SK-N-SH (cell line): ENCODE results near the gene LCN2. TPM values are rescaled to one million over a fixed set of nuclear protein-coding genes. Genes with fewer than 3 reads are reported as not detected.

Experiments
- CTCF ChIA-PET: fragments of 300-600, 350-600 bp; formaldehyde crosslinking; extraction: SDS; loops from one replicate; lab custom pipeline; 2021; lab: Yijun Ruan, JAX
- POLR2A ChIA-PET: fragments of 350-600 bp; sonication (Branson Sonifier 250); formaldehyde crosslinking; extraction: SDS; loops from one replicate; lab custom pipeline; 2020; ENCODE audit warnings: antibody characterized with exemption, inconsistent platforms; lab: Yijun Ruan, JAX
- DNase-seq: peaks from one replicate; pipeline ENCODE4 v3.0.0; 2012
- H2AFZ ChIP-seq: fragments of 200-600 bp; sonication (generic); 2 replicates; pipeline ENCODE4 v1.8.1; 2016; ENCODE audit warnings: antibody characterized with exemption, mild to moderate bottlenecking, low read depth
- H3F3A ChIP-seq: fragments of 200-600 bp; sonication (generic); replicated peaks from 2 replicates; pipeline ENCODE3; 2016; ENCODE audit warnings: antibody characterized with exemption, mild to moderate bottlenecking; ENCODE audit not compliant: insufficient read depth
- H3K27ac ChIP-seq, 2 experiments: fragments of 200-500 bp in 1 of 2; fragments of 200-600 bp in 1 of 2; sonication (Bioruptor generic) in 1 of 2; sonication (generic), shearing (Covaris generic) in 1 of 2; 2 replicates each; pipeline versions ENCODE4 v1.5.1 to v1.6.1; 2014 to 2016; ENCODE audit warnings: low read depth in 2 of 2, inconsistent platforms in 1 of 2, low read length in 1 of 2, mild to moderate bottlenecking in 1 of 2, mixed read lengths in 1 of 2
- H3K27me3 ChIP-seq: fragments of 200-600 bp; sonication (generic), shearing (Covaris generic); 2 replicates; pipeline ENCODE4 v1.6.1; 2016; ENCODE audit warnings: mixed run types; ENCODE audit not compliant: insufficient read depth
- H3K36me3 ChIP-seq, 2 experiments: fragments of 200-500 bp in 1 of 2; fragments of 200-600 bp in 1 of 2; sonication (Bioruptor generic) in 1 of 2; sonication (generic) in 1 of 2; replicated peaks in 1 of 2; 2 replicates each; pipeline versions ENCODE3 to v1.5.1; 2014 to 2016; ENCODE audit warnings: low read length in 1 of 2, mild to moderate bottlenecking in 1 of 2; ENCODE audit not compliant: insufficient read depth in 2 of 2, control insufficient read depth in 1 of 2
- H3K4me1 ChIP-seq, 2 experiments: fragments of 200-500 bp in 1 of 2; fragments of 200-600 bp in 1 of 2; sonication (Bioruptor generic) in 1 of 2; sonication (generic), shearing (Covaris generic) in 1 of 2; 2 replicates each; pipeline versions ENCODE4 v1.5.1 to v1.6.1; 2014 to 2016; ENCODE audit warnings: low read depth in 1 of 2, low read length in 1 of 2, mixed run types in 1 of 2; ENCODE audit not compliant: insufficient read depth in 2 of 2, control insufficient read depth in 1 of 2
- H3K4me2 ChIP-seq: fragments of 200-600 bp; sonication (generic), shearing (Covaris generic); 2 replicates; pipeline ENCODE4 v1.6.1; 2017; ENCODE audit warnings: mixed run types
- H3K4me3 ChIP-seq, 2 experiments: fragments of 200-500 bp in 1 of 2; fragments of 200-600 bp in 1 of 2; sonication (Bioruptor generic) in 1 of 2; sonication (generic), shearing (Covaris generic) in 1 of 2; 2 replicates each; pipeline versions ENCODE4 v1.5.1 to v1.8.1; 2014 to 2016; ENCODE audit warnings: low read depth in 2 of 2, inconsistent platforms in 1 of 2, low read length in 1 of 2, mild to moderate bottlenecking in 1 of 2, mixed read lengths in 1 of 2, moderate library complexity in 1 of 2
- H3K79me2 ChIP-seq: fragments of 200-600 bp; sonication (generic); 2 replicates; pipeline ENCODE4 v1.8.1; 2017; ENCODE audit warnings: mild to moderate bottlenecking; ENCODE audit not compliant: insufficient read depth
- H3K9ac ChIP-seq: fragments of 200-600 bp; sonication (generic); 2 replicates; pipeline ENCODE4 v1.6.1; 2017; ENCODE audit warnings: mixed run types
- H3K9me2 ChIP-seq: fragments of 200-600 bp; sonication (generic); 2 replicates; pipeline ENCODE4 v1.6.1; 2017; ENCODE audit warnings: mixed run types
- H3K9me3 ChIP-seq: fragments of 200-600 bp; sonication (generic); 2 replicates; pipeline ENCODE4 v1.6.1; 2017; ENCODE audit warnings: mixed run types, mild to moderate bottlenecking, moderate library complexity
- H4K20me1 ChIP-seq: fragments of 200-600 bp; sonication (generic); 2 replicates; pipeline ENCODE4 v1.6.1; 2017; ENCODE audit warnings: mild to moderate bottlenecking, mixed run types; ENCODE audit not compliant: insufficient read depth
- EP300 ChIP-seq, 2 experiments: IDR thresholded peaks; 2 replicates each; pipeline versions ENCODE4 v1.4.0 to v1.6.1; 2012; ENCODE audit warnings: borderline replicate concordance in 1 of 2, low read depth in 1 of 2, low read length in 1 of 2
- GATA2 ChIP-seq: sonication (generic); formaldehyde crosslinking; IDR thresholded peaks from 2 replicates; pipeline ENCODE4 v1.5.0; 2020; ENCODE audit warnings: mild to moderate bottlenecking, missing genetic modification reagents
- RCOR1 ChIP-seq: fragments of 150-350 bp; IDR thresholded peaks from 2 replicates; pipeline ENCODE4 v1.6.1; 2017; ENCODE audit warnings: antibody characterized with exemption, low read length
- RXRA ChIP-seq: IDR thresholded peaks from 2 replicates; pipeline ENCODE4 v1.4.0; 2012; ENCODE audit warnings: low read depth, mild to moderate bottlenecking, borderline replicate concordance
- SMC3 ChIP-seq: IDR thresholded peaks from 2 replicates; pipeline ENCODE4 v1.6.1; 2012; ENCODE audit warnings: low read depth, low read length, improper control_type of control experiment
- TCF12 ChIP-seq: IDR thresholded peaks from 2 replicates; pipeline ENCODE4 v1.4.0; 2012
- YY1 ChIP-seq: IDR thresholded peaks from 2 replicates; pipeline ENCODE4 v1.4.0; 2012; ENCODE audit warnings: low read depth, mild to moderate bottlenecking
- WGBS: methylation state at CpG from one replicate; pipeline ENCODE4 v1.1.6; 2017; ENCODE audit warnings: low lambda C conversion rate; 5-methylcytosine and 5-hydroxymethylcytosine counted together
- polyA plus RNA-seq, 3 experiments: library from polyadenylated mRNA; depleted of rRNA; stranded (reverse); fragments of >200 nt; gene quantifications; 2 replicates each; pipeline ENCODE4 v1.2.3, GENCODE V29; 2012
- TF ChIP-seq, protein P1 (sequence below): fragments of 200-600 bp; sonication (generic); IDR thresholded peaks from 2 replicates; pipeline ENCODE4 v1.6.1; 2017; ENCODE audit warnings: antibody characterized with exemption, mild to moderate bottlenecking, moderate library complexity
- TF ChIP-seq, protein P2 (sequence below): fragments of 150-350 bp; IDR thresholded peaks from 2 replicates; pipeline ENCODE4 v1.6.1; 2016; ENCODE audit warnings: mild to moderate bottlenecking, low read depth, low read length
- TF ChIP-seq, protein P3 (sequence below): IDR thresholded peaks from 2 replicates; pipeline ENCODE4 v1.4.0; 2012; ENCODE audit warnings: low read depth

The LCN2 gene
- polyA plus RNA-seq, 1 of the 3 experiments (the other 2 are of a cell fraction), result not detected

- TF ChIP-seq EP300 (IDR thresholded peaks at IDR 0.05; ENCODE audit: borderline replicate concordance in 1 of 2, low read depth in 1 of 2, low read length in 1 of 2), result no peak
- TF ChIP-seq, protein P1, sequence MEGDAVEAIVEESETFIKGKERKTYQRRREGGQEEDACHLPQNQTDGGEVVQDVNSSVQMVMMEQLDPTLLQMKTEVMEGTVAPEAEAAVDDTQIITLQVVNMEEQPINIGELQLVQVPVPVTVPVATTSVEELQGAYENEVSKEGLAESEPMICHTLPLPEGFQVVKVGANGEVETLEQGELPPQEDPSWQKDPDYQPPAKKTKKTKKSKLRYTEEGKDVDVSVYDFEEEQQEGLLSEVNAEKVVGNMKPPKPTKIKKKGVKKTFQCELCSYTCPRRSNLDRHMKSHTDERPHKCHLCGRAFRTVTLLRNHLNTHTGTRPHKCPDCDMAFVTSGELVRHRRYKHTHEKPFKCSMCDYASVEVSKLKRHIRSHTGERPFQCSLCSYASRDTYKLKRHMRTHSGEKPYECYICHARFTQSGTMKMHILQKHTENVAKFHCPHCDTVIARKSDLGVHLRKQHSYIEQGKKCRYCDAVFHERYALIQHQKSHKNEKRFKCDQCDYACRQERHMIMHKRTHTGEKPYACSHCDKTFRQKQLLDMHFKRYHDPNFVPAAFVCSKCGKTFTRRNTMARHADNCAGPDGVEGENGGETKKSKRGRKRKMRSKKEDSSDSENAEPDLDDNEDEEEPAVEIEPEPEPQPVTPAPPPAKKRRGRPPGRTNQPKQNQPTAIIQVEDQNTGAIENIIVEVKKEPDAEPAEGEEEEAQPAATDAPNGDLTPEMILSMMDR, result no peak
- no peak for TF ChIP-seq TCF12
- no peak for TF ChIP-seq GATA2 (CRISPR knock-in tag)
Measured at GRCh38 chr9:128182893-128183588, 33.8 kb downstream of the LCN2 start (continued).

- POLR2A ChIA-PET, result no interaction called here
Measured at GRCh38 chr9:128185979-128186965, 37.0 kb downstream of the LCN2 start.

More at GRCh38 chr9:128185979-128186965, 37.0 kb downstream of the LCN2 start:
- Histone ChIP-seq H2AFZ (no peak overlapping the region), H3K4me1 (peaks cover 5 to 9% of the 10 kb centered on the region in 2 experiments; a peak in 2 of 4 replicates), H3K9me2 (no peaks in the 10 kb centered on the region), H3K36me3 (peaks cover 24 to 36% of the 10 kb centered on the region in 2 experiments), H4K20me1 (no peaks in the 10 kb centered on the region), H3K4me3 (no peak overlapping the region), H3K4me2 (no peak overlapping the region), H3K9me3 (no peaks in the 10 kb centered on the region), H3K27me3 (no peaks in the 10 kb centered on the region), H3K9ac (no peak overlapping the region), H3K79me2 (peaks cover 36% of the 10 kb centered on the region), H3K27ac (no peak overlapping the region), H3F3A (peaks cover 11% of the 10 kb centered on the region)
- DNase-seq, result no peak
- TF ChIP-seq RCOR1 (no peak), YY1 (no peak), SMC3 (no peak), RXRA (no peak), TCF12 (no peak)
- TF ChIP-seq, protein P2, sequence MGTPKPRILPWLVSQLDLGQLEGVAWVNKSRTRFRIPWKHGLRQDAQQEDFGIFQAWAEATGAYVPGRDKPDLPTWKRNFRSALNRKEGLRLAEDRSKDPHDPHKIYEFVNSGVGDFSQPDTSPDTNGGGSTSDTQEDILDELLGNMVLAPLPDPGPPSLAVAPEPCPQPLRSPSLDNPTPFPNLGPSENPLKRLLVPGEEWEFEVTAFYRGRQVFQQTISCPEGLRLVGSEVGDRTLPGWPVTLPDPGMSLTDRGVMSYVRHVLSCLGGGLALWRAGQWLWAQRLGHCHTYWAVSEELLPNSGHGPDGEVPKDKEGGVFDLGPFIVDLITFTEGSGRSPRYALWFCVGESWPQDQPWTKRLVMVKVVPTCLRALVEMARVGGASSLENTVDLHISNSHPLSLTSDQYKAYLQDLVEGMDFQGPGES, result no peak
- TF ChIP-seq, protein P3, sequence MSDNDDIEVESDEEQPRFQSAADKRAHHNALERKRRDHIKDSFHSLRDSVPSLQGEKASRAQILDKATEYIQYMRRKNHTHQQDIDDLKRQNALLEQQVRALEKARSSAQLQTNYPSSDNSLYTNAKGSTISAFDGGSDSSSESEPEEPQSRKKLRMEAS, result no peak
- TF ChIP-seq, protein P1, result no peak
- over 99% methylated on average over 10 of the region's 11 CpGs for WGBS
- CTCF ChIA-PET, result interaction anchor here (0.6 kb wide), 1 partner anchor 85 kb away, joined by 3 read pairs; no protein-coding TSS in a partner anchor
